NB4 (cell line): ENCODE results near the gene GNGT1.

Source experiments
- DNase-seq: peaks from one replicate; pipeline ENCODE4 v3.0.0; 2010; ENCODE audit warnings: low read depth
- H3K4me3 ChIP-seq: one replicate; pipeline ENCODE4 v1.5.1; 2011; ENCODE audit warnings: mild to moderate bottlenecking, low read depth, low read length, moderate library complexity
- MYC ChIP-seq: IDR thresholded peaks from 2 replicates; pipeline ENCODE4 v1.6.1; 2011; ENCODE audit warnings: low read depth, low read length
- POLR2A ChIP-seq: IDR thresholded peaks from 2 replicates; pipeline ENCODE4 v1.6.1; 2011; ENCODE audit warnings: mild to moderate bottlenecking; ENCODE audit not compliant: insufficient read length; ENCODE audit errors: extremely low read depth
- TF ChIP-seq, protein P1 (sequence below): IDR thresholded peaks from one replicate; pipeline ENCODE4 v1.5.1; 2012; ENCODE audit warnings: low read depth, low read length
- TF ChIP-seq, protein P2 (sequence below): IDR thresholded peaks from 2 replicates; pipeline ENCODE4 v1.6.1; 2011; ENCODE audit warnings: low read depth, low read length

GNGT1 gene

DNA sequence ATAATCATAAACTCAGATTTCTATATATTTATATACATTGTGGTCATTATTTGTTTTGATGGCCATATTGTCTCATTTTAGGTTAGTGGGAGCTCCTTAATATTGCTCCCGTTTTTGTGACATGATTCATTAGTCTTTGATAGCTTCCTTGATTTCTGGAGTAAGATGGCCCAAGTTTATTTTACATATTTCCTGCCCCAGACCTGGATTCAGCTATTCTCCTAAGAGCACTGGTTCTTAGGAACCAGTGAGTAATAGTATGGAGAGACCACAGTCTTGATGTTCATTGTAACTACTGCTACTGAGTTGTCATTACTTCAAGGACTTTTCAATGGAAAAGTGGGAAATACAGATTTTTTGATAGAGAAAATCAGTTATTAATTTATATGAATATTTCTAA lies 21.8 kb upstream of the GNGT1 start:
- DNase-seq, result no peak
- no peak overlapping the region for H3K4me3 ChIP-seq
- TF ChIP-seq MYC, result no peak
- TF ChIP-seq POLR2A, result no peak
- TF ChIP-seq, protein P1, sequence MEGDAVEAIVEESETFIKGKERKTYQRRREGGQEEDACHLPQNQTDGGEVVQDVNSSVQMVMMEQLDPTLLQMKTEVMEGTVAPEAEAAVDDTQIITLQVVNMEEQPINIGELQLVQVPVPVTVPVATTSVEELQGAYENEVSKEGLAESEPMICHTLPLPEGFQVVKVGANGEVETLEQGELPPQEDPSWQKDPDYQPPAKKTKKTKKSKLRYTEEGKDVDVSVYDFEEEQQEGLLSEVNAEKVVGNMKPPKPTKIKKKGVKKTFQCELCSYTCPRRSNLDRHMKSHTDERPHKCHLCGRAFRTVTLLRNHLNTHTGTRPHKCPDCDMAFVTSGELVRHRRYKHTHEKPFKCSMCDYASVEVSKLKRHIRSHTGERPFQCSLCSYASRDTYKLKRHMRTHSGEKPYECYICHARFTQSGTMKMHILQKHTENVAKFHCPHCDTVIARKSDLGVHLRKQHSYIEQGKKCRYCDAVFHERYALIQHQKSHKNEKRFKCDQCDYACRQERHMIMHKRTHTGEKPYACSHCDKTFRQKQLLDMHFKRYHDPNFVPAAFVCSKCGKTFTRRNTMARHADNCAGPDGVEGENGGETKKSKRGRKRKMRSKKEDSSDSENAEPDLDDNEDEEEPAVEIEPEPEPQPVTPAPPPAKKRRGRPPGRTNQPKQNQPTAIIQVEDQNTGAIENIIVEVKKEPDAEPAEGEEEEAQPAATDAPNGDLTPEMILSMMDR, result no peak
- TF ChIP-seq, protein P2, sequence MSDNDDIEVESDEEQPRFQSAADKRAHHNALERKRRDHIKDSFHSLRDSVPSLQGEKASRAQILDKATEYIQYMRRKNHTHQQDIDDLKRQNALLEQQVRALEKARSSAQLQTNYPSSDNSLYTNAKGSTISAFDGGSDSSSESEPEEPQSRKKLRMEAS, result no peak

DNA sequence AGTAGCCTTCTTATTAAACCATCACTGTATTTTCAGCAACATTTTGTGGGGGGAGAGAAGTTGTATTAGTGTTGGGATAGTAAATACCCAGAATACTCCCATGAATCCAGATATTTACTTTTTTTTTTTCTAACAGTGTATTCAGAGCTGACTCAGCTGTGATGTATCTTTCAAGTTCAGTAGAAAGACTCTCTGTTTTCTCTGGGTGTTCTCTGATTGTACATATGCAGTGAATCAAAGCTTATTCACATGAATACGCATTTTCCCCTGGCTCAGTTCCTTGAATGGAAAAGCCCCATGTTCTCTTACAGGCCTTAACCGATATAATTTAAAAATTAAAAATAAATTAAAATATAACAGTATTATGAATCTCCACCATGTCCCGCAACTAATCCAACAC lies 17.1 kb upstream of the GNGT1 start:
- no peak for TF ChIP-seq POLR2A
- TF ChIP-seq, protein P2, result no peak
- TF ChIP-seq, protein P1, result no peak
- TF ChIP-seq MYC, result no peak
- no peak for DNase-seq
- no peak overlapping the region for H3K4me3 ChIP-seq

DNA sequence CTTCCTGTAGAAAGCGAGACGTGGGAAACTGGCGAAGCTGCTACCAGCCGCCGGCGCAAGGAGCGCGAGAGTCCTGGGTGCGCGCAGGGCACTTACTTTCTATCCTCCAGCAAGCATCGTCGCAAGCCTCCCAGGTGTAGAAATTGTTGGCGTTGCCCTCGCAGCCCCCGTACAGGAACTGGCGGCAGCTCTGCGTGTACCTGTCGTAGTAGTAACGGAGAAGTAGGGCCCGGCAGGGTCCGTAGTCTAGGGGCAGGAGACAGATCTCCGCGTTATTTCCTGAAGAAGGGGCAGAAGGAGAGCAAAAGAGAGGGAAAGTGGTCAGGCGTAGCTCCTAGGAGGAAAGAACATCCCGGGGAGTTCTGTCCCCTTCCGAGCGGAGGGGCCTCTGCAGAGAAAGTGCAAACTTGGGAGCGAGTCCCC lies 16.3 kb upstream of the GNGT1 start:
- no peak for TF ChIP-seq POLR2A
- TF ChIP-seq, protein P1, result no peak
- TF ChIP-seq, protein P2, result no peak
- H3K4me3 ChIP-seq, result no peak overlapping the region
- no peak for DNase-seq

DNA sequence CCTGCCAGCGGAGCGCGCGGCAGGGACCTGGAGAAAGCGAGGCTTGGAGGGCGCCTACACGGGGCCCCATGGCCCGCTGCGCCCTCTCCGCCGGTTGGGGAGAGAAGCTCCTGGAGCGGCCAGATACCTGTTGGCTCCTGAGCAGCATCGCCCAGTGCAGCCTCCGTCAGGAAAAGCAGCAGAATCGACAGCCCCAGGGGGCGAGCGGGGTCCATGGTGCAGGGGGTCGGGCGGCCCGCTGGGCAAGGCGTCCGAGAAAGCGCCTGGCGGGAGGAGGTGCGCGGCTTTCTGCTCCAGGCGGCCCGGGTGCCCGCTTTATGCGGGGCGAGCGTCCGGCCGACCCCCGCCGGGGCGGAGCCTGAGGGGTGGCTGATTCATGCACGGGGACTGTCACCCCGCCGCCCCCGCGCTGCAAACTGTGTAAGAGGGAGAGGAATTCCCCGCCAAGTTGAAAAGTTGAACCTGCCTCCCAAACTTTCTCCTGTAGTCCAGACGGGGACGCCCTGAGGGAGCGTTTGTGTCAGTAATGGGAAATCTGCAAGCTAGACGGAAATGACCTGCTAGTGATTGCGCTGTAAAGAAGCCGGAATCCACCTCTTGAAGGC lies 15.8 kb upstream of the GNGT1 start, which contains the start of gene TFPI2:
TFPI2 (minus strand) TSS at position 290 of the 605 bp plus-strand sequence; CDS start at position 215, 75 bp downstream.
- H3K4me3 ChIP-seq, result no peak within 1 kb of the TSS
- DNase-seq, result no peak
- TF ChIP-seq, protein P1, result no peak
- TF ChIP-seq MYC (no peak), POLR2A (no peak)
- TF ChIP-seq, protein P2, result no peak

DNA sequence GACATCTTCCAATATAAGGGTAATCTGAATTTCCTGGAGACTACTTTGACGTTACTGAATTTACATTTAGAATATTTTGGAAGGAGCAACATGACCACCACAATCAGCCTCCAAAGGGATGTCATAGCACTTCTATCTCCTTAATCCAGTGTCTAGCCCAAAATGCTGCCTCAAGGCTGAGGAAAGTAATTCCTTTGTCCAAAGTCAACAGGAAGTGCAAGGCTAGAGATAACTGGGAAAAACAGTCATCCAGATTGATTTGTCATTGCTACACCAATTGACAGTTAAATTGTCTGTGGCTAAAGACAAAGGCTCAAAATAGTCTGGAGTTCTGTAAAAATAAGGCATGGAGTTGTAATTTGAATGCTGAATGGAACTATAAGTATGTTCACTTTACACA lies 11.9 kb upstream of the GNGT1 start:
- TF ChIP-seq, protein P1, result no peak
- TF ChIP-seq POLR2A (no peak), MYC (no peak)
- TF ChIP-seq, protein P2, result no peak
- no peak overlapping the region for H3K4me3 ChIP-seq
- DNase-seq, result no peak
